ENCODE results near the gene TRAP1. TPM values are rescaled to one million over a fixed set of nuclear protein-coding genes. Genes with fewer than 3 reads are reported as not detected.

The TRAP1 gene
- total and polyA plus RNA-seq, 4 donors: 78.3 to 148 (median 112) TPM

GRCh38 chr16:3764409-3764808 lies 47.1 kb upstream of the TRAP1 start:
- H3K4me1 ChIP-seq (ENCODE audit: control insufficient read depth in 4 of 4, insufficient read depth in 4 of 4, low read length in 3 of 4): no peaks in the 10 kb centered on the region
- no peak overlapping the region for H3K4me3 ChIP-seq (ENCODE audit: low read depth in 1 of 3, low read length in 3 of 3)
- H3K36me3 ChIP-seq (ENCODE audit: control insufficient read depth in 4 of 4, insufficient read depth in 3 of 4, low read depth in 1 of 4, low read length in 3 of 4): peaks cover 14 to 65% (median 52%) of the 10 kb centered on the region in 4 donors
- H3K27ac ChIP-seq (ENCODE audit: low read depth in 1 of 2, low read length in 2 of 2): no peak overlapping the region
- H3K9me3 ChIP-seq (ENCODE audit: control insufficient read depth in 4 of 4, low read length in 3 of 4): no peaks in the 10 kb centered on the region
- no peak for TF ChIP-seq TAF1 (conservative IDR thresholded peaks at IDR 0.05)
- no peak for TF ChIP-seq MAX (IDR thresholded peaks at IDR 0.05)
- TF ChIP-seq REST (IDR thresholded peaks at IDR 0.05): no peak
- no peak for TF ChIP-seq YY1 (IDR thresholded peaks at IDR 0.05)
- no peak for TF ChIP-seq ZBTB33 (IDR thresholded peaks at IDR 0.05)
- no peak for TF ChIP-seq RAD21 (IDR thresholded peaks at IDR 0.05)
- no peak for TF ChIP-seq FOXA2 (IDR thresholded peaks at IDR 0.05)
- no peak for TF ChIP-seq HNF4A (conservative IDR thresholded peaks at IDR 0.05)
- TF ChIP-seq GABPA (IDR thresholded peaks at IDR 0.05 in 1 of 2, conservative IDR thresholded peaks at IDR 0.05 in 1 of 2): no peak
- no peak for TF ChIP-seq RXRA (IDR thresholded peaks at IDR 0.05)
- TF ChIP-seq EGR1 (IDR thresholded peaks at IDR 0.05; ENCODE audit: low read depth in 2 of 2): no peak
- TF ChIP-seq SP1 (IDR thresholded peaks at IDR 0.05): no peak
- TF ChIP-seq CTCF (IDR thresholded peaks at IDR 0.05; ENCODE audit: low read depth, low read length, missing input control): no peak
- TF ChIP-seq NR2F2 (IDR thresholded peaks at IDR 0.05): no peak
- TF ChIP-seq JUND (IDR thresholded peaks at IDR 0.05): no peak
- TF ChIP-seq FOXA1 (IDR thresholded peaks at IDR 0.05): no peak
- TF ChIP-seq ATF3 (IDR thresholded peaks at IDR 0.05): no peak
- TF ChIP-seq HNF4G (IDR thresholded peaks at IDR 0.05): no peak
- no peaks in the 10 kb centered on the region for H3K27me3 ChIP-seq (ENCODE audit: control insufficient read depth in 4 of 4, insufficient read depth in 4 of 4, low read length in 3 of 4)
- 96% methylated on average over 3 of the region's 3 CpGs for WGBS
- DNase-seq (ENCODE audit: low spot score): no peak
- H3K9ac ChIP-seq (ENCODE audit: low read depth in 1 of 2, low read length in 2 of 2): no peak overlapping the region

All from liver (tissue), 9 donors.